SK-N-SH (cell line): Measurements from ENCODE around the gene ZNF117.

ENCODE experiments used
- CTCF ChIP-seq: fragments of 200-600 bp; sonication (generic); IDR thresholded peaks from 2 replicates; pipeline ENCODE4 v1.6.1; 2017; ENCODE audit warnings: antibody characterized with exemption, mild to moderate bottlenecking, moderate library complexity
- EZH2phosphoT487 ChIP-seq: fragments of 200-600 bp; sonication (generic); IDR thresholded peaks from 2 replicates; pipeline ENCODE4 v1.6.1; 2017; ENCODE audit warnings: low read depth, mixed run types, mild to moderate bottlenecking, antibody characterized with exemption, moderate library complexity, borderline replicate concordance
- GABPA ChIP-seq: IDR thresholded peaks from 2 replicates; pipeline ENCODE4 v1.4.0; 2012; ENCODE audit warnings: low read depth, mild to moderate bottlenecking
- MAX ChIP-seq: IDR thresholded peaks from 2 replicates; pipeline ENCODE4 v1.4.0; 2012; ENCODE audit warnings: low read depth
- POLR2AphosphoS5 ChIP-seq: IDR thresholded peaks from 2 replicates; pipeline ENCODE4 v1.6.1; 2012; ENCODE audit warnings: low read depth, low read length
- RCOR1 ChIP-seq: fragments of 150-350 bp; IDR thresholded peaks from 2 replicates; pipeline ENCODE4 v1.6.1; 2017; ENCODE audit warnings: antibody characterized with exemption, low read length
- SMC3 ChIP-seq: IDR thresholded peaks from 2 replicates; pipeline ENCODE4 v1.6.1; 2012; ENCODE audit warnings: low read depth, low read length, improper control_type of control experiment
- TAF1 ChIP-seq: IDR thresholded peaks from 2 replicates; pipeline ENCODE4 v1.6.1; 2012; ENCODE audit warnings: low read depth, mild to moderate bottlenecking, low read length, moderate library complexity, borderline replicate concordance
- USF2 ChIP-seq: fragments of 150-350 bp; IDR thresholded peaks from 2 replicates; pipeline ENCODE4 v1.6.1; 2017; ENCODE audit warnings: antibody characterized with exemption, low read length, low read depth, borderline replicate concordance
- YY1 ChIP-seq: IDR thresholded peaks from 2 replicates; pipeline ENCODE4 v1.4.0; 2012; ENCODE audit warnings: low read depth, mild to moderate bottlenecking

- TF ChIP-seq SMC3 (no peak), TAF1 (no peak), CTCF (no peak), YY1 (no peak), EZH2phosphoT487 (no peak), GABPA (no peak), RCOR1 (no peak), USF2 (no peak), POLR2AphosphoS5 (no peak), MAX (no peak)
These were observed 52.3 kb downstream of the ZNF117 start for GRCh38 chr7:64938540-64938939.
